C4-2B (cell line): ENCODE measurements around the gene RHOH.

Experiments used
- H3K27ac ChIP-seq: fragments of 450-650 bp; 2 replicates; pipeline ENCODE4 v1.5.1; 2017
- ZFX ChIP-seq: fragments of 450-650 bp; IDR thresholded peaks from 2 replicates; pipeline ENCODE4 v1.6.1; 2017
- TF ChIP-seq, protein P1 (sequence below): fragments of 450-650 bp; conservative IDR thresholded peaks from 2 replicates; pipeline ENCODE4 v1.5.1; 2017; ENCODE audit warnings: mild to moderate bottlenecking

RHOH gene

DNA sequence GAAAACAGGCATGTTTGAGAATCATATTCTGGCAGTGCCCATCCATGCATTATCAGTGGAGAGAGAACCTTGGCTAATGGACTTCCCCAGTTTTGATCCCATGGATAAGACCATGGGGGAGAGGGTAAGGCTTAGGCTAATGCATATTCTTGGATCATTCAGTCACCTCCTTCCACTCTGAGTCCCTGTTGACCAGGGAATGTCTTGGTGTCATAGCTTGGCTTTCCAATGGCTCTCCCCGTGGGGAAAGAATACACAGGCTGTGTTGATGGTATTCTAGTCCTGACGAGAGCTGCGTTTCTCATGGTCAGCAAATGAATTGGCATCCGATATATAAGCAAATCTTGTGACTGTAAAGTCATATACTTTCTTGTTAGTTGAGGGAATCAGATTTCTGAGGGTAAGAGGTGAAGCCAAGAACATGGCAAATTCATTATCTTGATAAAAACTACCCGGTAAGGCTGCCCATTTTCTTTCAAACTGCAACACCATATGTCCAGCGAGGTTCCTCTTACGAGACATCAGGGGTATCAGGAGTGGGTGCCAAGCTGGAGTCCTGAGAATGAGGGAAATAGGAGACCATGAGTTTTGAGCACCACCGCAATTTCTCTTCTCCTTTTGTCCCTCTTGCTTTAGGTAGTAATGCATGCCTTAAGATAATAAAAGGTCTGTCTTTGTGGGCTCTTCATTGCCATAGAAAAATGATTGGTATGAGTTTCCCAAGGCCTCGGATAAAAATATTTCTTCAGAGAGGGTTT, 18.0 kb downstream of the RHOH start:
- no peak for TF ChIP-seq ZFX
- TF ChIP-seq, protein P1, sequence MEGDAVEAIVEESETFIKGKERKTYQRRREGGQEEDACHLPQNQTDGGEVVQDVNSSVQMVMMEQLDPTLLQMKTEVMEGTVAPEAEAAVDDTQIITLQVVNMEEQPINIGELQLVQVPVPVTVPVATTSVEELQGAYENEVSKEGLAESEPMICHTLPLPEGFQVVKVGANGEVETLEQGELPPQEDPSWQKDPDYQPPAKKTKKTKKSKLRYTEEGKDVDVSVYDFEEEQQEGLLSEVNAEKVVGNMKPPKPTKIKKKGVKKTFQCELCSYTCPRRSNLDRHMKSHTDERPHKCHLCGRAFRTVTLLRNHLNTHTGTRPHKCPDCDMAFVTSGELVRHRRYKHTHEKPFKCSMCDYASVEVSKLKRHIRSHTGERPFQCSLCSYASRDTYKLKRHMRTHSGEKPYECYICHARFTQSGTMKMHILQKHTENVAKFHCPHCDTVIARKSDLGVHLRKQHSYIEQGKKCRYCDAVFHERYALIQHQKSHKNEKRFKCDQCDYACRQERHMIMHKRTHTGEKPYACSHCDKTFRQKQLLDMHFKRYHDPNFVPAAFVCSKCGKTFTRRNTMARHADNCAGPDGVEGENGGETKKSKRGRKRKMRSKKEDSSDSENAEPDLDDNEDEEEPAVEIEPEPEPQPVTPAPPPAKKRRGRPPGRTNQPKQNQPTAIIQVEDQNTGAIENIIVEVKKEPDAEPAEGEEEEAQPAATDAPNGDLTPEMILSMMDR, result no peak

DNA sequence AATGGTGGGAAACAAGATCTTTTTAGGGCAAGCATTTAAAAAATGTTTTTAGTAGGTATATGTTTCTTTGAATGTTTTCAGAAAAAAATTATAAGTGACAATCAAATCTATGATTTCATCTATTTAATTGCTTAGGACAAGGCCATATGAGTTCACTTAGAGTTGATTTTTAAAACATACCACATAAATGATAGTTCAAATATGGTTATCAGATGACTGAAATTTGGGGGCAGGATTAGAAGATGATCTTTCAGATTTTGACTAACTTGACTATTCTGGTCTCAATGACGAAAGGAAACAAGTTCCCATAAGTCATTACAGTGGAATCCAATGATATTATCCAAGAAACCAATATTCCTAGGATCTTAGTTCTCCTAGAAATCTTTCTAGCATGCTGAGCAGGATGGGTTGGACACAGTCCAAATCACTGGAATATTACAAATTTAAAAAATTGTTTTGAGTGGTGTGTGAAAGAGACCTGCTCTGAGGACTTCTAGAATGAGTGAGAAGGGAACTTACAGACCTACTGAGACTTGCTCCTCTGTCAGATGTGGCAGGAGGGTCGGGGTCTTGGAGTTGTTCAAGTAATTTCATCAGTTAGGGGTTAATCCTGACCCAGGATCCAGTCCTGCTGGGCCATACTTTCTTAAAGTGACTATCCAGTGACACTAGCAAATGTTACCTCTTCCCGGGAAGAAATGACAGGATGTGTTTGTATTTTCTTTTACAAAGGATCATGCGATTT, 20.0 kb downstream of the RHOH start:
- TF ChIP-seq ZFX, result no peak
- TF ChIP-seq, protein P1, result no peak
- no peak overlapping the region for H3K27ac ChIP-seq

More for the DNA sequence above, 18.0 kb downstream of the RHOH start:
- no peak overlapping the region for H3K27ac ChIP-seq

DNA sequence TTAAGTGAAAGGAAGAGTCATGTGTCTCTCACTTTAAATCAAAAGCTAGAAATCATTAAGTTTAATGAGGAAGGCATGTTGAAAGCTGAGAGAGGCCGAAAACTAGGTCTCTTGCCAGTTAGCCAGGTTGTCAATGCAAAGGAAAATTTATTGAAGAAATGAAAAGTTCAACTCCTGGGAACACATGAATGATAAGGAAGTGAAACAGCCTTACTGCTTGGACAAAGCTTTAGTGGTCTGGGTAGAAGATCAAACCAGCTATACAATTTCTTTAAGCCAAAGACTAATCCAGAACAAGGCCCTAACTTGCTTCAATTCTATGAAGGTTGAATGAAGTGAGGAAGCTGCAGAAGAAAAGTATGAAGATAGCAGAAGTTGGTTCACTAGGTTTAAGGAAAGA, 24.9 kb downstream of the RHOH start:
- no peak overlapping the region for H3K27ac ChIP-seq
- no peak for TF ChIP-seq ZFX
- TF ChIP-seq, protein P1, result no peak

DNA sequence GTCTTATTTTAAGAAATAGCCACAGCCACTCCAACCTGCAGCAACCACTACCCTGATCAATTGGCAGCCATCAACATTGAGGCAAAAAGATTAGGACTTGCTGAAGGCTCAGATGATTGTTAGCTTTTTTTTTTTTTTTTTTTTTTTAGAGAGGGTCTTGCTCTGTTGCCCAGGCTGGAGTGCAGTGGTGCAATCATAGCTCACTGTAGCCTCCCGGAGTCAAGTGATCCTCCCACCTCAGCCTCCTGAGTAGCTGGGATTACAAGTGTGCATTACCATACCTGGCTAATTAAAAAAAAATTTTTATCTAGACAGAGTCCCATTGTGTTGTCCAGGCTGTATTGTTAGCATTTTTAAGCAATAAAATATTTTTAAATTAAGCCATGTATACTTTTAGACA, 26.5 kb downstream of the RHOH start:
- TF ChIP-seq, protein P1, result no peak
- no peak for TF ChIP-seq ZFX

DNA sequence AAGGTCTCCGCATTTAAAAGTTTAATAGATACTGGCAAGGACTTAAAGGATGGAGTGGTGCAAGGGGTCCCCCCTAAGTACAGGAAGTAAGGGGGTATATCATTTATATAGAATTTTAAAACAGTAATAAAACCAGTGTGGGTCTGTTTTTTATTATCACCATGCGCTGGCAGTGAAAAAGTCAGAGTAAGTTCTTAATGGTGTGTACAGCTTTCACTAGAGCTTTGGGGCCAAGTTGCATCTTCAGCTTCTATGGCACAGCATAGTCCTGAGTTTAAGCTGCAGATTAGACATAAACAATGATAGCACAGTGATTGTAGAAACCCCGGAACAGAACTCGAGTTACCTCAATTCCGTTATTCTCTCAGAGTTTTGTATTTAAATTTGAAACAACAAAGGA, 27.6 kb downstream of the RHOH start:
- TF ChIP-seq, protein P1, result no peak
- TF ChIP-seq ZFX, result no peak

More for the DNA sequence above, 26.5 kb downstream of the RHOH start:
- no peak overlapping the region for H3K27ac ChIP-seq

DNA sequence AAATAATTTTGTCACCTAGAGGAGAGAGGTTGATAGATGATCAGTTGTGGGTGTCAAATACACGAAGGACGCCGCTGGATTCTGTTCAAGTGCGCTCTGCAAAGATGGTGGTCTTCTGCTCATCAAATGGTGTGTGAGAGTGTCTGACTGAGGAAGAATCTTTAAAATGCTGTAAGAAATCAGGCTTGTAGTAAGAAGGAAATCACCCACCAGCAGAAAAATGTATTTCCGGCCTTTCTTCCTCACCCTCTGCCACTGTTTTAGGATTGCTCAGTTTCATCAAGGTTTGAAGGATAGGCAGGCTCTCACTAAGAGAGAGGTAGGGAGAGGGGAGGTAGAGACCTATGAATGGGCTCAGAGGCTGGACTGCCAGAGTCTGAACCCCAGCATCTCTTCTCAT, 28.7 kb downstream of the RHOH start:
- no peak overlapping the region for H3K27ac ChIP-seq
- TF ChIP-seq ZFX, result no peak
- TF ChIP-seq, protein P1, result no peak

More for the DNA sequence above, 27.6 kb downstream of the RHOH start:
- no peak overlapping the region for H3K27ac ChIP-seq

DNA sequence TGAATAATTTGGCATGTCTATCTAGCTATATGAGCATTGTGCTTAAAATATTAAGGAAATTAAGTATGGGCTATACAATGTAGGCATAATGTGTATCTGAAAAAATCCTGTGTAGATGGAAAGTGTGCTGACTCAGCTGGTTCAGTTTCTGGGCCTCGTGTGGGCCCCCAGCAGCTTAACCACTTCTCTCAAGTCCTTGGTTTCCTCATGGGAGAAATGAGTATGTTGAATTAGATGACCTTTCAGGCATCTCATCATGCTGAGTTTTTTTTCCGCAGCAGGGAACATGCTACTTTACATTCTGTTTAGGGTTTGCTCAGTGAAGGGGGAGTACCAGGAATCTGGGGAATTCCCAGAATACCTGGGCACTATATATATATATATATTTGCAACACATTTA, 30.5 kb downstream of the RHOH start:
- no peak overlapping the region for H3K27ac ChIP-seq
- TF ChIP-seq, protein P1, result no peak
- TF ChIP-seq ZFX, result no peak
